Psoas muscle (tissue), 8 donors: ENCODE data around the gene JADE2. TPM values are rescaled to one million over a fixed set of nuclear protein-coding genes. Genes with fewer than 3 reads are reported as not detected.
"Not testable (repeated sequence)": the region's sequence is repeated elsewhere in the genome, so short reads cannot be mapped to it uniquely, and the experiment has no call there.

Experiments used
- ATAC-seq, 4 donors: fragments of 200-7000 bp; cut with Tn5 transposase; one replicate each; pipeline ENCODE4 v1.9.1; 2020; ENCODE audit warnings: moderate library complexity in 3 of 4, mild to moderate bottlenecking in 2 of 4
- DNase-seq, 2 donors: peaks; one replicate each; pipeline ENCODE4 v3.0.0-alpha.2; 2020
- H3K27ac ChIP-seq: fragments of 200-600 bp; one replicate; pipeline ENCODE4 v1.8.0; 2022
- H3K27me3 ChIP-seq, 3 donors: fragments of 200-600 bp in 1 of 3; one replicate each; pipeline versions ENCODE4 v1.6.1 to v1.8.0; 2013 to 2022; ENCODE audit warnings: low read length in 2 of 3, mild to moderate bottlenecking in 2 of 3, moderate library complexity in 1 of 3; ENCODE audit not compliant: insufficient read depth in 3 of 3
- H3K36me3 ChIP-seq, 2 donors: fragments of 200-600 bp in 1 of 2; one replicate each; pipeline versions ENCODE4 v1.6.1 to v1.8.0; 2013 to 2022; ENCODE audit warnings: low read depth in 1 of 2, mild to moderate bottlenecking in 1 of 2, moderate library complexity in 1 of 2; ENCODE audit not compliant: insufficient read depth in 1 of 2
- H3K4me1 ChIP-seq: fragments of 200-600 bp; one replicate; pipeline ENCODE4 v1.8.0; 2022
- H3K4me3 ChIP-seq: fragments of 200-600 bp; one replicate; pipeline ENCODE4 v1.8.0; 2022; ENCODE audit warnings: mild to moderate bottlenecking
- H3K9me3 ChIP-seq: fragments of 200-600 bp; one replicate; pipeline ENCODE4 v1.8.0; 2022
- WGBS, 3 donors: extraction: QIAGEN DNeasy Blood & Tissue Kit; methylation state at CpG; one replicate each; pipeline versions ENCODE4 v1.1.6 to v1.1.7; 2013; 5-methylcytosine and 5-hydroxymethylcytosine counted together
- intact Hi-C, 2 donors: fragments of 100-400 bp; cut with DNase I; formaldehyde crosslinking; loops; one replicate each; pipeline versions ENCODE4 v1.11.0 to v1.14.2; 2022
- polyA plus RNA-seq, 3 donors: library from polyadenylated mRNA; stranded (reverse); fragments of 200-250 nt; gene quantifications; one replicate each; pipeline ENCODE4 v1.2.3, GENCODE V29; 2013
- total RNA-seq, 4 donors: library from RNA; stranded (reverse); fragmentation: NEBNext Ultra II Directional in 2 of 4; extraction: Animal tissue kit (Norgen Biotek cat#: 25700) in 2 of 4; gene quantifications; one replicate each; pipeline versions ENCODE4 v1.2.1 to v1.2.4, GENCODE V29; 2021 to 2023
- TF ChIP-seq, protein P1 (sequence below): fragments of 200-600 bp; IDR thresholded peaks from one replicate; pipeline ENCODE4 v1.8.0; 2022; ENCODE audit warnings: antibody characterized with exemption
- donor health status: healthy with polysubstance abuse.
- donor health status: DM: no; HTN: no; CAD: no; lungs with moderate emphysema.
- donor health status: Bipolar disorder and iron deficiency.
- donor health status: healthy.
- donor health status: DM: yes; HTN: yes; CAD: no.
- donor health status: DM: no; HTN: no; CAD: no.
- donor health status: DM: no; HTN: no; CAD: no.
- donor health status: DM: yes; HTN: yes; CAD: no.

Gene JADE2
- total and polyA plus RNA-seq, 7 donors = 5.0 to 15.1 (median 10.1) TPM

DNA sequence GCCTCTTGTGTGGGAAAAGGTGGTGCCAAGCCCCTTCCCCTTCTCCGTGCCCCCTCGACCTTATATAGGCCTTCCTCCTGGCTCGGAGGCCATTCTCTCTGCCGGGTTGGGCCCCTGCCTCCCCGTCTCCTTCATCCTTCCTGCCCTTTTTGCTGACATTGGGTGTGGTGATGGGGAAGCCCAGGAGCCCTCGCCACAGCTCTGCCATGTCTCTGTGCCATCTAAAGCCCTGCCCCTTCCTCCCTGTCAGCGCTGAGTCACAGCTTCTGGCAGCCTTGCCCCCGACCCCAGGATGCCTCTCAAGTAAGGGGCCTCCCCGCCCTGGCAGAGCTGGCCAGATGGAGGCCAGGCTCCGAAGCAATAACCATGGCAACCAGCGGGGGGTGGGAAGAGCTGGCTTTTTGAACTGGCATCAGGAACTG lies 30.4 kb downstream of the JADE2 start:
- TF ChIP-seq, protein P1, sequence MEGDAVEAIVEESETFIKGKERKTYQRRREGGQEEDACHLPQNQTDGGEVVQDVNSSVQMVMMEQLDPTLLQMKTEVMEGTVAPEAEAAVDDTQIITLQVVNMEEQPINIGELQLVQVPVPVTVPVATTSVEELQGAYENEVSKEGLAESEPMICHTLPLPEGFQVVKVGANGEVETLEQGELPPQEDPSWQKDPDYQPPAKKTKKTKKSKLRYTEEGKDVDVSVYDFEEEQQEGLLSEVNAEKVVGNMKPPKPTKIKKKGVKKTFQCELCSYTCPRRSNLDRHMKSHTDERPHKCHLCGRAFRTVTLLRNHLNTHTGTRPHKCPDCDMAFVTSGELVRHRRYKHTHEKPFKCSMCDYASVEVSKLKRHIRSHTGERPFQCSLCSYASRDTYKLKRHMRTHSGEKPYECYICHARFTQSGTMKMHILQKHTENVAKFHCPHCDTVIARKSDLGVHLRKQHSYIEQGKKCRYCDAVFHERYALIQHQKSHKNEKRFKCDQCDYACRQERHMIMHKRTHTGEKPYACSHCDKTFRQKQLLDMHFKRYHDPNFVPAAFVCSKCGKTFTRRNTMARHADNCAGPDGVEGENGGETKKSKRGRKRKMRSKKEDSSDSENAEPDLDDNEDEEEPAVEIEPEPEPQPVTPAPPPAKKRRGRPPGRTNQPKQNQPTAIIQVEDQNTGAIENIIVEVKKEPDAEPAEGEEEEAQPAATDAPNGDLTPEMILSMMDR = no peak
- ATAC-seq (peak; percentile 13 to 48 (median 40)), DNase-seq (peak; percentile 72 to 77)
- Histone ChIP-seq H3K27me3 (no peaks in the 10 kb centered on the region), H3K36me3 (peaks cover 0 to 34% of the 10 kb centered on the region in 2 donors), H3K4me1 (peaks cover 30% of the 10 kb centered on the region), H3K27ac (peak overlapping the region; percentile 63), H3K9me3 (no peaks in the 10 kb centered on the region), H3K4me3 (no peak overlapping the region)
- WGBS, 3 donors = 56 to 59% (median 58%) methylated on average over 11 of the region's 11 CpGs
- intact Hi-C loops = no loop called here

DNA sequence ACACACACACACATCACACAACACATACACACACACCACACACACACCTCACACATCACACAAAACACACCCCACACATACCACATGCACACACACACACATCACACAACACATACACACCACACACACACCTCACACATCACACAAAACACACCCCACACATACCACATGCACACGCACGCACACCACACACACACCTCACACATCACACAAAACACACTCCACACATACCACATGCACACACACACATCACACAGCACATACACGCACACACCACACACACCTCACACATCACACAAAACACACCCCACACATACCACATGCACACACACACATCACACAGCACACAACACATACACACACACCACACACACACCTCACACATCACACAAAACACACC lies 31.1 kb downstream of the JADE2 start:
- H3K27me3 ChIP-seq, H3K9me3 ChIP-seq, intact Hi-C loops, H3K4me3 ChIP-seq, ATAC-seq, H3K27ac ChIP-seq, DNase-seq: not testable (repeated sequence)
- Histone ChIP-seq H3K4me1 (peaks cover 30% of the 10 kb centered on the region), H3K36me3 (peaks cover 0 to 38% of the 10 kb centered on the region in 2 donors)
- WGBS, 3 donors = 92 to 97% (median 96%) methylated on average over 3 of the region's 3 CpGs

DNA sequence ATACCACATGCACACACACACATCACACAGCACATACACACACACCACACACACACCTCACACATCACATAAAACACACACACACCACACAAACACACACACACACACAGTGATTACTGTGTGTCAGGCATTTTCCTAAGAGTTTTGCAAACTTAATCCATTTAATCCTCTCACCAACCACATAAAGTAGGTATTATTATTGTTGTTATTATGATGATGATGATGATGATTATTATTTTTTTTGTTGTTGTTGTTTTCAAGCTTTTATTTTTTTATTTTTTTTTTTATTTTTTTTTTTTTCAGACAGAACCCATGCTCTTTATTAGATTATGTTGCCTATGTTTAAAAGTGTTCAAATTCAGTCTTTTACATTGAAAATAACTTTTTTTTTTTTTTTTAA lies 31.5 kb downstream of the JADE2 start:
- peaks cover 34% of the 10 kb centered on the region for H3K4me1 ChIP-seq
- intact Hi-C loops = no loop called here

DNA sequence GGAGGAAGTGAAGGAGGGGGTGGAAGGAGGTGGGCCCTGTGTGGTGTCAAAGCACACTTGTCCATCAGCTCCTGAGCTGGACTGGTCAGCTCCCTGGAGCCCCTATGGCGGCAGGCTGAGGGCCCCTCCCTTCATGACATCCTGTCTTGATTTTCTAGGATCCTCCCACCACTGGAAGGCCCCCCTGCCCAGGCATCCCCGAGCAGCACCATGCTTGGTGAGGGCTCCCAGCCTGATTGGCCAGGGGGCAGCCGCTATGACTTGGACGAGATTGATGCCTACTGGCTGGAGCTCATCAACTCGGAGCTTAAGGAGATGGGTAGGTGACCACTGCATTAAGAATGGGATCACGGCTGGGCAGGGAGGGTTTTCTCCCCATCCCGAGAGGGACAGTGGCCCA lies 34.2 kb downstream of the JADE2 start:
- TF ChIP-seq, protein P1 = no peak
- Histone ChIP-seq H3K9me3 (no peaks in the 10 kb centered on the region), H3K36me3 (peaks cover 0 to 50% of the 10 kb centered on the region in 2 donors), H3K27me3 (no peaks in the 10 kb centered on the region), H3K4me3 (no peak overlapping the region), H3K4me1 (peaks cover 15% of the 10 kb centered on the region), H3K27ac (no peak overlapping the region)
- WGBS, 3 donors = 85 to 90% (median 85%) methylated on average over 7 of the region's 7 CpGs
- no peak for DNase-seq
- no peak for ATAC-seq
- intact Hi-C loops = no loop called here

More for the DNA sequence above, 31.5 kb downstream of the JADE2 start:
- Histone ChIP-seq H3K27ac (no peak overlapping the region), H3K27me3 (no peaks in the 10 kb centered on the region), H3K9me3 (no peaks in the 10 kb centered on the region), H3K36me3 (peaks cover 0 to 41% of the 10 kb centered on the region in 2 donors), H3K4me3 (no peak overlapping the region)
- ATAC-seq = no peak
- TF ChIP-seq, protein P1 = no peak
- no peak for DNase-seq

DNA sequence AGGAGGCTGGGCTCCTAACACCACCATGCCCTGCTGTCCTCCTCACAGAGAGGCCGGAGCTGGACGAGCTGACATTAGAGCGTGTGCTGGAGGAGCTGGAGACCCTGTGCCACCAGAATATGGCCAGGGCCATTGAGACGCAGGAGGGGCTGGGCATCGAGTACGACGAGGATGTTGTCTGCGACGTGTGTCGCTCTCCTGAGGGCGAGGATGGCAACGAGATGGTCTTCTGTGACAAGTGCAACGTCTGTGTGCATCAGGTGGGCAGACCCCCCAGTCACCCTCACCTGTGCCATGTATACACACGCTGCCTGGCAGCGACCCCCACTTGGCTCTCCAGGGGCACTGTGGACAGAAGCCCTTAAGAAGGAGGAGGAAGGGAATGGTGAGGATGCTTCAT lies 35.2 kb downstream of the JADE2 start:
- 93 to 96% (median 94%) methylated on average over 15 of the region's 15 CpGs for WGBS, 3 donors
- ATAC-seq = no peak
- H3K27ac ChIP-seq = no peak overlapping the region
- intact Hi-C loops = no loop called here
- DNase-seq = no peak
- H3K9me3 ChIP-seq = no peaks in the 10 kb centered on the region
- H3K27me3 ChIP-seq = no peaks in the 10 kb centered on the region
- TF ChIP-seq, protein P1 = no peak
- H3K4me3 ChIP-seq = no peak overlapping the region
- H3K36me3 ChIP-seq = peaks cover 0 to 61% of the 10 kb centered on the region in 2 donors
- H3K4me1 ChIP-seq = peaks cover 10% of the 10 kb centered on the region
